Stimulated activated CD4-positive, alpha-beta T cell treated with anti-CD3 and anti-CD28 coated beads, Interleukin-12 subunit alpha, Interleukin-12 subunit beta, amount 100 ng/mL, for 4 hours (primary cell): ENCODE data around the gene CBX7.

ENCODE experiments used
- DNase-seq: peaks from one replicate; pipeline ENCODE4 v3.0.0-alpha.2; 2020

Gene CBX7

DNA sequence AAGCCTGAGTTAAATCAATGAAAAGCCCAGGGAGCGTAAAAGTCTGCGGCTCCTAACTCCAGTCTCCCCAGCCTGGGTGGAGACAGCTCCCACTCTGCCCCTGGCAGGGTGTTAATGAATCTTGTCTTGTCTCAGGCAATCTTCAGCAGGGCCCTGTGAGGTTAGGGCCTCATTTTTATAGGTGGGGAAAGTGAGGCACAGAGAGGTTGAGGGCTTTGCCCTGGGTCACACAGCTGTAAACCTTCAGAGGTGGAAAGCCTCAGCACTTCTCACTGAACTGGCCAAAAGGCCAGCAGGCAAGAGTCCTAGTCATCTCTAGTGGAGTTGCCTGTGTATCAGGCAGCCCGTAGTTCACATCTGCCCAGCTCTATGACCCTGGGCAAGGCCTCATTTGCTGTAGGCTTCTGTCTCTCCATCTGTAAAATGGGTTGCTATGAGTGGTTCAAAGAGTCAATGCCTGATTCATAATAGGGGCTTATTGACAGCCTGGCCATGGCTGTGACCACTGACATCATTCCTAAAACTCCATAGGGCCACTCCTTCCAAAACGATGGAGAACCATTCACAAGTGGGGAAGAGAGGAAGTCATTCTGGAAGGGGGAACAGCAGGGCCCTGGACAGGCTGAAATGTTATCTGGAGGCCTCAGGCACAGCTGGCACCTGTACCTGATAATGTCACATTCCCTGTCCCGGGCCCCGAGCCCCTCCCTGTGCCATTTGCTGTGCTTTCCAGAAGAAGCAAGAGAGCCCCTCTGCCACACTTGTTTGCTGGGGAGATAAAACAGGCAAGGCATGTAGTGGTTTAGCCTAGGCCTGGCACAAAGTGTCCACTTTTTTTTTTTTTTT is 6.0 kb downstream of the CBX7 start:
- DNase-seq = no peak

DNA sequence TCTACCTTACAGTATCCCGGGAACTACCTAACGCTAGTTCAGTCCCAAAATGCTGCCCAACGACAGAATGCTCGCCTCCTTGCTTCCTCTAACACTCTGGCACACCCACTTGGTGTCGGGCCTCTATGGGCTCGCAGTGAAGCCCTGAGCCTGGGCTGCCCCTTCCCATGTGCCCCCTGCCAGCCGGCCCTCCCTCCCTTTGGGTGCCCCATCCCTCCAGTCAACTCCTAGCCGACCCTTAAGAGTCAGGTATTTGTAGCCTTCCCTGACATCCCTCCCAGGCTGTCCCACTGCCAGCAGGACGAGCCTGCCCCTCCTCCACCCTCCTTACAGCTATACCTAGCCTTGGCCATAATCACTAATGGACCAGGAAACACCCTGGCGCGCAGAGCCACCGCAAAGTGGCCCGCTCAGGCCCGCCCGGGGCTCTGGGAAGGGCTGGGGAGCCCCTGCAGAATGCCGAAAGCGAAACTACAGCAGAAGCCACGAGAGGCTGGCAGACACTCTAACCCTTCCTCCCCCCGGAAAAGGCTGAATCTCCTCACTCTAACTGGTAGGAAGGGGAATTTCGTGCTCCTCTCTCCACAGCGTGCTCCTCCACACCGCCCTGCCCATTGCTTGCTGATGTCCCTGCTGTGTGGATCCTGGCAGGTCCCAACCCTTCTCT is 8.2 kb downstream of the CBX7 start:
- DNase-seq = peak; percentile 38

DNA sequence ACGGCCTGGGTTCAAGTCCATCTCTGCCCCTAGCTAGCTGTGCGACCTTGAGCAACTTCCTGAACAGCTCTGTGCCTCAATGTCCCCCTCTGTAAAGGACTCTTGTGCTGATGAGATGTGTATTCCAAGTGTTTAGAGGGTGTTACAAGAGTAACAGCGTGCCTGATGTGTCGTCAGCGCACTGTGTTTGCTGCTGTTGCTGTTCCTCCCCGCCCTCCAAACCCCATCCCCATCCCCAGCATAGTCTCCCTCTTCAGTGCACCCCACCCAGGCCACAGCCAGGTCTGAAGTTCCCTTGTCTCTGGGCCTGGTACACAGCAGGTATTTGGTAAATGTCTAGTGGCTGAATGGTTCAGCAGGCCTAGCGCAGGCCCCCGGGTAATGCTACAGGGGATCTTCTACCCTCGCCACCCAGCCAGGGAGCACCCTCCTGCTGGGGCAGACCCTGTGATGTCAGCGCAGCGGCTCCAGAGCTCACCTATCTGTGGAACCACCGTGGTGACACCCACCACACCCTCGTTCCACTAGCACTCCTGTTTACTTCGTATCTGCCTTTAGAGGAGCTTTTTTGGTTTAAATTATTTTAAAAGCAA is 10.3 kb downstream of the CBX7 start:
- no peak for DNase-seq

DNA sequence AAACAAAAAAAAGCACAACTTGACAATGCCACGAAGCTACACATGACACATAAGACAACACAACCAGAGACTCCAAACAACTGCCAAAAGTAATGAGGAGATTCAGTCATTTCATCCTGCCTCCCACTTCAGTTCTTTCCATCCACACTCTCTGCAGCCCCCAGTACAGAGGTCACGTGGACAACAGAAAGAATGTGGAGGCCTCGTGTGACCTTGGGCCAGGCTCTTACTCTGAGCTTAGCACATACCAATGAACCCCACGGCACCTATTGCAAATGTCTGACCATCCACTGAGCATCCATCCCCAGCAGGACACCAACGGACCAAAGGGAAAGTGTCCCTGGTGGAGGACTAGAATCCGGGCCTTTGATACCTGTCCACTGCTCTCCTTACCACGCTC is 12.5 kb downstream of the CBX7 start:
- no peak for DNase-seq

DNA sequence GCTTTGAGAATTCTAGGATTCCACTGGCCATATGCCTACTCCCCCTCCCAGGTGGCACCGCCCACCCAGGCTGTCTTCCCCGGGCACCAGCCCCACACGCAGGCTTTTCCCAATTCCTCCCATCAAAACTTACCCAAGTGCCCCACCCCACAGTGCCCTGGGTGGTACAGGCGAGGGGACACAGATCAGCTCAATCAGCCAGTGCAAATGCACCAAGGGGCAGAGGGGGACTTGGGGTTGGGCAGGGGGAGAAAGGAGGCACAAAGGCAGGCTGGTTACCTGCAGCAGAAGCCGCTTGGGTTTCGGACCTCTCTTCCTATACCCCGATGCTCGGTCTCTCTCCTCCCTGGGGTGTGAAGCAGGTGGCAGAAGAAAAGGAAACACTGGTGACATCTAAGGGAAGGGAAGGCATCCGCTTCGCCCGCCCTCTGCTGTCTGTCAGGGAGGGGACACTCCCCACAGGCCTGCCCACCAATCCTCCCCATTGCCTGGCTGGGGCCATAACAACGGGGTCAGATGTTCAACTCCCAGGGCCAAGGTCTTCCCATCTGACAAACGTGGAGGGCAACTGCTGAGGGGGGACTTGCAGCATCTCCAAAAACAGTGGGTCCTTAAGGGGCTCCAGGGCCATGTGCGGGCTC is 14.0 kb downstream of the CBX7 start:
- no peak for DNase-seq

DNA sequence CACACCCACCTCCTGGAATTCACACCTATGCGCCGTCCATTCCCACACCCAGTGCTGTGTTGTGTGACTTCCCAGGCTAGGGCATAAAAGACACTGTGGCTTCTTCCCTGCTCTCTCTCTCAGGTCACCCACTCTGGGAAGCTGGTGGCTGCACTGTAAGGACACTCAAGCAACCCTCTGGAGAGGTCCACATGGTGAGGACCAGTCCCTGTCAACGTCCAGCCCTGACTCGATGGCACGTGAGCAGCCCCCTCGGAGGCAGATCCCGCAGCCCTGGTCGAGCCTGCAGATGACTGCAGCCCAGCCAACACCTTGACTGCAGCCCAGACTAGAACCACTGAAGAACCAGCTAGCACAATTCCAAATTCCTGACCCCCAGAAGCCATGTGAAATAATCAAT is 16.2 kb downstream of the CBX7 start:
- DNase-seq = no peak

DNA sequence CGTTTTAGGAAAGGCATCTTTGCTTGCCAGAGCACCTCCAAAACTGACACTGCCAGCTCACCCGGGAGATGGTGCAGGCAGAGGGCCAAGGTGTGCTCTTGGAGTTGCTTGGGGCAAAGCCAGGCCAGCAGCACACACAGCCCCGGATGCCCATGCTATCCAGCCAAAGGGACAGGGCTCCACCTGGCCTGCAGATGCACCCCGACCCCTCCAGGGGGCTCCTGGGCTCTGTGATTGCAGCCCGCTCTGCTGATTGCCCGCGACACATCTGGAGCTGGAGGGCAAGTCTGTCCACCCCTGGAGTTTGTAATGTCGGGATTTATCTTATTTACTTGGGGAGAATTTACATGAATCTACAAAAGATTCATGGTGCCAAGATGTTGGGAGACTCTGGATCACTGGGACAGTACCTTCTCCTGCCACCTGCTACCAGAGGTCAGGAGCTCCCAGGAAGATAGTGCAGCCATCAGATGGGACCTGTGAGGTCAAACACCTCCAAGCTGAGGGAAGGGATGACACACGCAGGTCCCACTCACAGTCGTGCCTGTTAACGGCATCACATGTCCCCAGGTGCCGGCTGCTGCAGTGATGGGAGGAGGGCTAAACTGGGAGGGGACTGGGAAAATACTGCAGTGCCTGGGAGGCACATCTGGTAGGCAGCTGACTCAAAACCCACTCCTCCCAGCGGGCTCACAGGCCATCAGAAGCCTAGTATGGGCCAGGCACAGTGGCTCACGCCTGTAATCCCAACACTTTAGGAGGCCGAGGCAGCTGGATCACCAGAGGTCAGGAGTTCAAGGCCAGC is 17.2 kb downstream of the CBX7 start:
- DNase-seq = no peak

DNA sequence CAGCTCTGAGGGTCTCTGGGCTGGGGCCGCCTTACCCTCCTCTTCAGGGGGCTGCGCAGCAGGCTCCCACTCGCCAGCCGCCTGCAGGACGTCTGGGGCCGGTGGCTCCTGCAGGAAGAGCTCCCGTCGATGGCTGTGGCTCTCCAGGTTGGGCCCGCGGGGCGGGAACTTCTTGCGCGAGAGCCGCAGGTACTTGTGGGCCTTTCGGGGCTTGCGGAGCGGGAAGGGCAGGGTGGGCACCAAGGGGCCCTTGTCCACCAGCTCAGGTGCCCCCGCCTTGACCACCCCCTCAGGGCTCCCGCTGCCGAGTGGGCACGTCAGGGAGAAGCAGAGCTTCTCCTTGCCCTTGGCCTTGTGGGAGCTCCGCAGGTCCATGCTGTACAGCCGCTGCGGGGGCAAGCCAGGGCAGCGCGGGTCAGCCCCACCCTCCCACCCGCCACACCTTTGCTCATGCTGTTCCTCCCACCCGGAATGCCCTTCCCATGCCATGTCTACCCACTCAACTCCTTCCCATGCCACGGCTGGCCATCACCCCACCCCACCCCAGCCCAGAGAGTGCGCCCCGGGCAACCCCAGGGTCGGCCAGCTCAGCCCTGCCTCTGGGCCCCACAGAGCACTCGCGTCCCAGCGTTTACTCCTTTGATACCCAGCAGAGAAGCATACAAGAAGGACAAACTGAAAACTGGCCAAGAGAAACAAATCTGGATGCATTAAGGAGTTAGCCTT is 18.0 kb downstream of the CBX7 start:
- DNase-seq = no peak

DNA sequence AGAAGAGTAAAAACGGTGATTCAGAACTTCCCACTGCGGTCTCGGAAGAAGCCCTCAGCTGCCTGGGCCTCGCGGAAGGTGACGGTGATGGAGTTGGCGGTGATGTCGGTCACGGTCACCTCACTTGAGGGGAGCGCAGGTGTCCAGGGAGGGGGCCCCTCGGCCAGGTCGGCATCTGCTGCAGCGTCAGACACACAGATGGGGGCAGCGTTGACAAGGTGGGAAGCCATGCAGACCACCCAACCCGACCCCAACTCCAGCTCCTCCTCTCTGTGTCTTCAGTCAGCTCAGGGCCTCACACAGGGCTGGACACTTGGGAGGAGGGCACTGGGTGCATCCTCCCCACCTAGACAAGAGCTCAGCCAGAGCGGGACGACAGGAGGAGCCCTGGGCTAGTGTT is 18.6 kb downstream of the CBX7 start:
- DNase-seq = no peak

DNA sequence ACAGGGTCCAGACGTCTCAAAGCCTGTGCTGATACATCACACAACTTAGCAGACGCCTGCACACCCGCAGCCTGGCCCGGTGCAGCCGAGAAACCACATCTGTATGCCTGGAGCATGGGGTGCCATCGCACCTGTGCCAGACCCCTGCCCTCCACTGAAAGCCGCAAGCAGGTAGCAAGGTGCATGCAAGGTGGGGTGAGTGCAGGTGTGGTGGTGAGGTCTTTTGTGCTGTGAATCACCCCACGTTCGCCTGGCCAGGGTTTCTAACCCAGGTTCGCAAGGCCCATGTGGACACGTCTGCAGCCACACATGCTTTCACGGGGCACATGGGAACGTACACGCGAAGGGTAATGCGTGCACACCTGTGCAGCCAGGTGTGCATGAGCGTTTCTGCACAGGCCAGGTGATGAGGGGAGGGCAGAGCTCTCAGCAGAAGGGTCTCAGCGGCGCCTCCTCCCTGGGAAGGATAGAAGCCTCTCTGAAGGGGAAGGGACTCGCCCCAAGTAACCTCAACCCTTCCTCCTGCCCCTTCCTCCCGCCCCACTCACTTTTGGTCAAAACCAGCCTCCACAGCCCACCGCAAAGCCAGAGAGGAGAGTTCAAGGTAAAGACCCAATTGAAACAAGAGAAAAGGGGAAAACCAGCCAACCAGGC is 19.5 kb downstream of the CBX7 start:
- no peak for DNase-seq

DNA sequence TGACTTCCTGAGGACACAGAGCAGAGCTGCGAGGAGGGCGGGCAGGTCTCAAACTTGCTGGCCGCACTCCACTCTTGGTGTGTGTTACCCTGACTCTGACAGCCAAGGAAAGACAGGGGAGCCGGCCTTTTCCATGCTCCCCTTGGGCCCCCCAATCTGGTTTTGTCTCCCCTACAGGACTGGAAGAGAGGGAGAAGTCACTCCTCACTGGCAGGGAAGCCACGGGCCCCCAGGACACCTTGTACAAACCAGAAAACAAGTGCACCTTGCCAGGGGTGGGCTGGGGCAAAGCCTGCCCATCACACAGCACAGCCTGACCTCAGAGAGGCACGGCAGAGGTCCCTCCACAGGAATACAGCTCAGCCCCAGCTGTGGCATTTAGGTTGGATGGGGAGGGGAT is 20.2 kb downstream of the CBX7 start:
- no peak for DNase-seq

DNA sequence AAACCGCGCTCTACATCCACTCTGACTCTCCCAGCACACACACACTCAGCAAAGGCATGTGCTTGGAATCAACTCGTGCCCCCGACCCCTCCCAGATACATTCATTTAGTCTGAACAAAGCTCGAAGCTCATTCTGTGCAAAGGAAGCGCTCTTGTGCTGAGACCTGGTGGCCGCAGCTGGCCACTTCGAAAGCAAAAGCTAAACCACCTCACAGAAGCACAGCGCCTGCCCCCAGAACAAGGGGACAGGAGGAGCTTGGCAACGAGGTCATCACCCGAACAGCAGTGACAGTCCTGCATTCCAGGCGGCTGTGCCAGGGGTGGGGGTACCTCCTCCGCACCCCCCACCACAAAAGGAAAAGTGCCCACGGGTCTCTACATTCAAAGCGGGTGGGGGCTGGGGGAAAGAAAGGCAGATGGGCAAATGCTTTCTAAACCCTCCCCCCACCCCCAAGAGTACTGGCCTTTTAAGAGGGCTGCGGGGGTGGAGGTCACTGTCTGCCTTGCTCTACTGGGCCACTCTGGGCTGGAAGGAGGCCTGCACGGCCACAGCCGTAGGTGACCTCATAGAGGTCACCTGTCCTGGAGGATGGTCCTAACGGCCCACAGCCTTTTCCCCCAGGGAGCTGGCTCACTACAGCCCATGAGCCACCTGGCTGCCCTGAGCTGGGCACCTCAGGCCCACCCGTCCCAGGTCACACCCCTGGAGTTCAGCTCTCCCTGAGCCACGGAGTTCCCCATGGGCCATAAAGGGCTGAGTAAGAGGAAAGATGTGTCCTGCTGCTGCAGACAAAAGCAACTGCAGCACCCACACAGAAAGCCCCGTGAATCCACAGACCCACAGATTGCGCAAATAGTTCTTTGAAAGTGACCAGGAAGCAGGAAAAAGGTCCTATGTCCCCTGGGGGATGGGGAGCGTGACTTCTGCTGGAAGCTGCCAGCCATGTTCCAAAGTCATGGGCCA is 21.3 kb downstream of the CBX7 start:
- no peak for DNase-seq

DNA sequence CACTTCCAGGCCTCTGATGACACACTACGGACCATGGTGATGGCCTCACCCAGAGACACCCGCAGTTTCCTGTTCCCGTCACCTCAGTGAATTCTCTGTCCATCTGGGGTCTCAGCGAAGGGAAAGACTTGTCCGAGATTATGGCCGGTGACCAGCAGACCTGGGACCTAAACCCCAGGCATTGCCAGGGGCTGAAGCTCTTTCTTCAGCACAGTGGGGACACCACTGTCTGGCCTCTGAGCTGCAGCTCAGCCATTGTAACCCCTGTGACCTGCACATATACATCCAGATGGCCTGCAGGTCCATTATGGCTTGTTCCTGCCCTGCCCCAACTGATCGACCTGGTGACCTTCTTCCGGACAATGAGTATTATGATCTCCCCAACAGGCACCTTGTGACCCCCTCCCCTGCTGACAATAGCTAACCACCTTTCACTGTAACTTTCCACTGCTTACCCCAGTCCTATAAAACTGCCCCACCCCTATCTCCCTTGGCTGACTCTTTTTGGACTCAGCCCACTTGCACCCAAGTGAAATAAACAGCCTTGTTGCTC is 22.3 kb downstream of the CBX7 start:
- no peak for DNase-seq

DNA sequence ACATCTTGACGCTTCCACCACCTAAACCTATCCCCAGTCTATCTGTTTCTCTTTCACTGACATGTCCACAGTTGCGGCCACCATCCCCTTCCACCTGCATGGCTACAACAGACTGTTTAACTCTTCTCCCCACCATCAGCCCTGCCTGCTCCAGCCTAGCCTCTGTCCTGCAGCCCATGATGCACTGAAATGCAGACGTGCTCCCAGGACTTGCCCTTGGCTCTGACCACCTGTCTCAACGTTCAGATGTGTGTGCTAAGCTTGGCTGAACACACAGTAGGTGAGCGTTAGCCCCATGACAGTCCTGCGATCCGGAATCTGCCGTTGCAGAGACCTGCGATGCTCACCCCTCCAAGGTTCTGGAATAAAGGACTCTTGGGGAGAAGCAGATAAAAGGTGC is 22.7 kb downstream of the CBX7 start:
- no peak for DNase-seq

DNA sequence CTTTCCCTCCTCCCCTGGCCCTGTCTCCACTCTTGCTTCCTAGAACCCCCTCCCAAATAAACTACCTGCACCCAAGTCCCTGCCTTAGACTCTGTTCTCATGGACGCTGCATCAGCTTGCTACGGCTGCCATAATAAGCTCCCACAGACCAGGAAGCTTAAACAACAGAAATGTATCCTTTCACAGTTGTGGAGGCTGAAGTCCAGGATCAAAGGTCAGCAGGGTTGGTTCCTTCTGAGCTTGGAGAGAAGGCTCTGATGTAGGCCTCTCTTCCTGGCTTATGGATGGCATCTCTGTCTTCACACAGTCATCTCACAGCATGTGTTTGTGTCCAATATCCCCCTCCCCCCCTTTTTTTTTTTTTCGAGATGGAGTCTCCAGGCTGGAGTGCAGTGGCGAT is 23.4 kb downstream of the CBX7 start:
- no peak for DNase-seq

DNA sequence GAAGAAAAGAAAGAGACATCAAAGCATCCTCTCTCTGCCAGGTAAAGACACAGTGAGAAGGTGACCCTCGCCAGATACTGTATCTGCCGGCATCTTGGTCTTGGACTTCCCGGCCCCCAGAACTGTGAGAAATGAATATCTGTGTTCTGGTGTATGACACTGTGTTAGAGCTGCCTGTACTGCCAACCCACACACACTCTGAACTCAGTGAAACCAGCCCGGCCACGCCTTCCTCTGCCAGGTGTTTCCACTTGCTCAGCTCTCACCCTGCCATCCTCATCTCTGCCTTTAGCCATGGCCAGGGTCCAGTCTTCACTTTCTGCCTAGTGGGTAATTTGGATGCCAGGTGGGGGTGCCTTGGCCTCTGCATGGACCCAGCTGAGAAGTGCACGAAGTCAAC is 24.0 kb downstream of the CBX7 start:
- no peak for DNase-seq

DNA sequence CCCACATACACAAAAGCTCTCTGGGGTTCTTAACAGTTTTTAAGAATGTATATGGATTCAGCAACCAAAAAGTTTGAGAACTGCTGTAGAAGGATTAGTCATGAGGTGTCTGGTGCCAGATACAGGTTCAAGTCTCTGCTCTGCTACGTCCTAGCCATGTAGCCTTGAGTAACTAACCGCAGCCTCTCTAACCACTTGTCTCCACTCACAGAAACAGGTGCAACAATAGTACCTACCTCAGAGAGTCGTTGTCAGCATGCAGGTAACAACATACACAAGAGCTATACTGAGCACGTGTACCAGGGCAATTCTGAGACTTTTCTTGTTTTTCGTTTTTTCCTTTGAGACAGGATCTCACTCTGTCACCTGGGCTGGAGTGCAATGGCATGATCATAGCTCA is 26.9 kb downstream of the CBX7 start:
- DNase-seq = no peak

DNA sequence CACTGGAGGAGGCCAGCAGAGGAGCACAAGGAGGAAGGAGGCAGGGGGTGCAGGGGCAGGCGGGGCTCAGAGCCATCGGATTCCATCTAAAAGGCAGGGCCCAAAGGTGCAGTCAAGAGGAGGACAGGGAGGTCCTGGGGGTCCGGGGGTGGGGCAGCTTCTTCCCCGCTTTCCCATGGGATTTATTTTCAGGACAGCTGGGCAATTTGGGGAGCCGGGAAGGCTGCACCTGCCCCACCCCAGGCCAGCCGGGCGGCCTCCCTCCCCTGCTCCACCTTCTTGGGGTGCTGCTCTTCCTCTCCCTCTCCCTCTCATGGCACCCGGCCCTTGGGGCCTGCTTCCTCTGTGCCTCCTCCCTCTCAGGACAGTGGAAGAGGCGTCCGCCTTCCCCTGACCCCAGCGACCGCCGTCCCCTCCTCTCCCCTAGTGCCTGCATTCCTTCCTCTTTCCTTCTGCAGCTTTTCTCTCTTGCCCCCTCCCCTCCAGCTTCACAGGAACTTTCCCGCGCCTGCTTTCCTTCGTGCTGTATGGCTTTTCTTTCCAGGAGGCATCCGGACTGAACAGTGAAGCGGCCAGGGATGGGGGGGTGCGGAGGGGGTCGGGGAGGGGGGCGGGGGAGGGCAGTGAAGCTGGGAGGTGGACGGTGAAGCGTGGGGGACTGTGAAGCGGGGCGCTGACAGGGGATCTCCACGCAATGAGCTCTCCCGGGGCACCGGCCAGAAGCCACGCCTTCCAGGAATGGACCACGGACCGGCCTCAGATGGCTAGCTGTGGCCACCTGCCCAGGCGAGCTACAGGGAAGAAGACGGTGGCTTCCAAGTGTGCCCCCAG is 28.5 kb downstream of the CBX7 start:
- no peak for DNase-seq
